Measurements from ENCODE around the gene KCNJ9.
"Not testable (repeated sequence)": the region's sequence is repeated elsewhere in the genome, so short reads cannot be mapped to it uniquely, and the experiment has no call there.

The KCNJ9 gene

GRCh38 chr1:160107512-160107911, 26.2 kb downstream of the KCNJ9 start:
- TF ChIP-seq, protein P1, sequence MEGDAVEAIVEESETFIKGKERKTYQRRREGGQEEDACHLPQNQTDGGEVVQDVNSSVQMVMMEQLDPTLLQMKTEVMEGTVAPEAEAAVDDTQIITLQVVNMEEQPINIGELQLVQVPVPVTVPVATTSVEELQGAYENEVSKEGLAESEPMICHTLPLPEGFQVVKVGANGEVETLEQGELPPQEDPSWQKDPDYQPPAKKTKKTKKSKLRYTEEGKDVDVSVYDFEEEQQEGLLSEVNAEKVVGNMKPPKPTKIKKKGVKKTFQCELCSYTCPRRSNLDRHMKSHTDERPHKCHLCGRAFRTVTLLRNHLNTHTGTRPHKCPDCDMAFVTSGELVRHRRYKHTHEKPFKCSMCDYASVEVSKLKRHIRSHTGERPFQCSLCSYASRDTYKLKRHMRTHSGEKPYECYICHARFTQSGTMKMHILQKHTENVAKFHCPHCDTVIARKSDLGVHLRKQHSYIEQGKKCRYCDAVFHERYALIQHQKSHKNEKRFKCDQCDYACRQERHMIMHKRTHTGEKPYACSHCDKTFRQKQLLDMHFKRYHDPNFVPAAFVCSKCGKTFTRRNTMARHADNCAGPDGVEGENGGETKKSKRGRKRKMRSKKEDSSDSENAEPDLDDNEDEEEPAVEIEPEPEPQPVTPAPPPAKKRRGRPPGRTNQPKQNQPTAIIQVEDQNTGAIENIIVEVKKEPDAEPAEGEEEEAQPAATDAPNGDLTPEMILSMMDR (IDR thresholded peaks at IDR 0.05; ENCODE audit: low read depth, low read length) = no peak
- no peak overlapping the region for H3K4me3 ChIP-seq (ENCODE audit: low read depth, low read length)

- TF ChIP-seq, protein P1 (IDR thresholded peaks at IDR 0.05; ENCODE audit: low read depth, low read length) = peak; percentile 45; the same call in 1 of the 2 replicates
- no peak overlapping the region for H3K4me3 ChIP-seq (ENCODE audit: low read depth, low read length)
Observed at GRCh38 chr1:160108888-160109662, 27.7 kb downstream of the KCNJ9 start.

GRCh38 chr1:160109686-160110085, 28.3 kb downstream of the KCNJ9 start:
- TF ChIP-seq, protein P1 (IDR thresholded peaks at IDR 0.05; ENCODE audit: low read depth, low read length) = no peak

GRCh38 chr1:160111462-160111861, 30.1 kb downstream of the KCNJ9 start:
- H3K4me3 ChIP-seq (ENCODE audit: low read depth, low read length) = not testable (repeated sequence)

More at GRCh38 chr1:160109686-160110085, 28.3 kb downstream of the KCNJ9 start:
- H3K4me3 ChIP-seq (ENCODE audit: low read depth, low read length) = no peak overlapping the region

- no peak overlapping the region for H3K4me3 ChIP-seq (ENCODE audit: low read depth, low read length)
- TF ChIP-seq, protein P1 (IDR thresholded peaks at IDR 0.05; ENCODE audit: low read depth, low read length) = no peak
Observed at GRCh38 chr1:160112357-160112756, 31.0 kb downstream of the KCNJ9 start.

DNA sequence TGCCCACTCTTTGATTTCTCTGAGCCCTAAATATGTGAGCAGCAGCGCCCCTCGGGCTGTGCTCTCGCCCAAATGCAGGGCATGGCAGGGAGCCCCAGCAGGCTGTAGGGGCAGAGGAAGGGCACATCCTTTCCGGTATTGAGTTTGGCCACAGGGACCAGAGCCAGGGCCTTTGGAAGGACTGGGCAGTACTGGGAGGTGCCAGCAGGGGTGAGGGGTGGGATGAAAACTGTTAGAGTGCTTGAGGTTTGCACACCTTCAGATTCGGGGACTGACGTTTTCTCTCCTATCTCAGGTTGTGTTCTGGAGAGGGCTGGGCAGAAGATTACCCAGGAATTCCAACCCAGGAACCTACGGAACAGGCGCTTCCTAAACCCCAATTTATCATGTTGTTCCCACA, 32.1 kb downstream of the KCNJ9 start:
- TF ChIP-seq, protein P1 (IDR thresholded peaks at IDR 0.05; ENCODE audit: low read depth, low read length) = no peak
- no peak overlapping the region for H3K4me3 ChIP-seq (ENCODE audit: low read depth, low read length)

DNA sequence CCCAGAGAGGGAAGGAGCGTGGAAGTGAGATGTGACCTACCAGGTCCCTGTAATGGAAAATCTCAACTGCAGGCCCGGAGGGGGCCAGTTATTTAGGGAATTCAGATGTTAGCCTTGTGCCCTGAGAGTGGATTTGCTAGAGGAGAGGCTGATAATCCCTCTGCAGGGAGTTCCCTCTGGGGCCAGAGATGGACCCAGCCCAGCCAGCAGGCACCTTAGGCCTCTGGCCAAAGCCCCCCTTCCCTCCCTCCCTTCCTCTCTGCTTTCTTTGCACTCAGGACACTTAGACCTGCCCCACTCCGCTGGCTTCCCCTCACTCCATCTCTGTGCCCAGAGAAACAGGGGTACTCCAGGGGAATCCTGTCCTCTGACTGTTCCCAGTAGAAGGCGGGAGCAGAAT, 32.7 kb downstream of the KCNJ9 start:
- TF ChIP-seq, protein P1 (IDR thresholded peaks at IDR 0.05; ENCODE audit: low read depth, low read length) = no peak
- no peak overlapping the region for H3K4me3 ChIP-seq (ENCODE audit: low read depth, low read length)

Measured in WI38 (cell line).